Sigmoid colon (tissue), 7 donors: Measurements from ENCODE around the gene CPSF4. TPM values are rescaled to one million over a fixed set of nuclear protein-coding genes. Genes with fewer than 3 reads are reported as not detected.
A peak's percentile ranks its signal among the peaks of the same experiment; 100 is the strongest.

Experiments used
- DNase-seq: peaks from one replicate; pipeline ENCODE4 v3.0.0-alpha.2; 2019
- H3K27ac ChIP-seq, 4 donors: fragments of 200-600 bp; sonication (generic); one replicate each; pipeline ENCODE4 v1.5.1; 2016 to 2019; ENCODE audit warnings: mild to moderate bottlenecking in 1 of 4
- H3K27me3 ChIP-seq, 3 donors: fragments of 200-600 bp; sonication (generic); one replicate each; pipeline ENCODE4 v1.5.1; 2019; ENCODE audit warnings: mild to moderate bottlenecking in 1 of 3
- H3K36me3 ChIP-seq, 4 donors: fragments of 200-600 bp; sonication (generic); one replicate each; pipeline ENCODE4 v1.5.1; 2016 to 2019
- H3K4me1 ChIP-seq, 4 donors: fragments of 200-600 bp; sonication (generic); one replicate each; pipeline ENCODE4 v1.5.1; 2017 to 2019
- H3K4me3 ChIP-seq, 4 donors: fragments of 200-600 bp; sonication (generic); one replicate each; pipeline ENCODE4 v1.5.1; 2017 to 2019; ENCODE audit warnings: mild to moderate bottlenecking in 2 of 4, moderate library complexity in 1 of 4
- H3K9me3 ChIP-seq, 4 donors: fragments of 200-600 bp in 3 of 4; sonication (generic) in 3 of 4; one replicate each; pipeline versions ENCODE4 v1.5.1 to v1.6.1; 2013 to 2019
- EP300 ChIP-seq, 4 donors: sonication (generic); formaldehyde crosslinking; IDR thresholded peaks; one replicate each; pipeline ENCODE4 v1.6.1; 2017; ENCODE audit warnings: antibody characterized with exemption in 4 of 4
- POLR2A ChIP-seq, 2 donors: fragments of 450-650 bp; IDR thresholded peaks; one replicate each; pipeline ENCODE4 v1.6.1; 2016; ENCODE audit warnings: antibody characterized with exemption in 2 of 2, mild to moderate bottlenecking in 2 of 2, moderate library complexity in 2 of 2
- POLR2AphosphoS5 ChIP-seq, 4 donors: sonication (generic); formaldehyde crosslinking; IDR thresholded peaks; one replicate each; pipeline ENCODE4 v1.6.1; 2017; ENCODE audit warnings: antibody characterized with exemption in 4 of 4
- WGBS, 2 donors: extraction: QIAGEN DNeasy Blood & Tissue Kit; methylation state at CpG; one replicate each; pipeline ENCODE4 v1.1.7; 2013; 5-methylcytosine and 5-hydroxymethylcytosine counted together
- intact Hi-C: fragments of 100-400 bp; cut with DNase I; formaldehyde crosslinking; loops from one replicate; pipeline ENCODE4 v1.15.1; 2023
- polyA plus RNA-seq, 3 donors: library from polyadenylated mRNA; stranded (reverse); fragments of 200-250 nt; gene quantifications; one replicate each; pipeline ENCODE4 v1.2.3, GENCODE V29; 2013
- total RNA-seq, 4 donors: library from RNA; depleted of rRNA; stranded (reverse); fragments of >200 nt; gene quantifications; one replicate each; pipeline ENCODE4 v1.1.0, GENCODE V29; 2016
- TF ChIP-seq, protein P1 (sequence below), 4 experiments: fragments of 450-650 bp in 3 of 4; fragments of 200-600 bp in 1 of 4; IDR thresholded peaks; one replicate each; pipeline ENCODE4 v1.5.1; 2016 to 2019; ENCODE audit warnings: antibody characterized with exemption in 4 of 4, mild to moderate bottlenecking in 3 of 4, moderate library complexity in 2 of 4
- donor health status: healthy with polysubstance abuse.
- donor health status: Bipolar disorder and iron deficiency.
- donor health status: healthy.

The CPSF4 gene
- total and polyA plus RNA-seq, 7 donors, result 12.7 to 32.3 (median 28.0) TPM

- intact Hi-C loops, result no loop called here
- no peak overlapping the region for H3K4me3 ChIP-seq
- H3K4me1 ChIP-seq, result peaks cover 0 to 43% (median 21%) of the 10 kb centered on the region in 4 donors
- H3K36me3 ChIP-seq, result peaks cover 5 to 68% (median 36%) of the 10 kb centered on the region in 4 donors
- WGBS, 2 donors, result 90 to 92% methylated on average over 8 of the region's 8 CpGs
- H3K27me3 ChIP-seq, result no peaks in the 10 kb centered on the region
- TF ChIP-seq EP300 (IDR thresholded peaks at IDR 0.05), result no peak
- no peak for TF ChIP-seq POLR2A (IDR thresholded peaks at IDR 0.05)
- TF ChIP-seq, protein P1, sequence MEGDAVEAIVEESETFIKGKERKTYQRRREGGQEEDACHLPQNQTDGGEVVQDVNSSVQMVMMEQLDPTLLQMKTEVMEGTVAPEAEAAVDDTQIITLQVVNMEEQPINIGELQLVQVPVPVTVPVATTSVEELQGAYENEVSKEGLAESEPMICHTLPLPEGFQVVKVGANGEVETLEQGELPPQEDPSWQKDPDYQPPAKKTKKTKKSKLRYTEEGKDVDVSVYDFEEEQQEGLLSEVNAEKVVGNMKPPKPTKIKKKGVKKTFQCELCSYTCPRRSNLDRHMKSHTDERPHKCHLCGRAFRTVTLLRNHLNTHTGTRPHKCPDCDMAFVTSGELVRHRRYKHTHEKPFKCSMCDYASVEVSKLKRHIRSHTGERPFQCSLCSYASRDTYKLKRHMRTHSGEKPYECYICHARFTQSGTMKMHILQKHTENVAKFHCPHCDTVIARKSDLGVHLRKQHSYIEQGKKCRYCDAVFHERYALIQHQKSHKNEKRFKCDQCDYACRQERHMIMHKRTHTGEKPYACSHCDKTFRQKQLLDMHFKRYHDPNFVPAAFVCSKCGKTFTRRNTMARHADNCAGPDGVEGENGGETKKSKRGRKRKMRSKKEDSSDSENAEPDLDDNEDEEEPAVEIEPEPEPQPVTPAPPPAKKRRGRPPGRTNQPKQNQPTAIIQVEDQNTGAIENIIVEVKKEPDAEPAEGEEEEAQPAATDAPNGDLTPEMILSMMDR (IDR thresholded peaks at IDR 0.05), result no peak
- TF ChIP-seq POLR2AphosphoS5 (IDR thresholded peaks at IDR 0.05), result no peak
- no peak for DNase-seq
- no peak overlapping the region for H3K27ac ChIP-seq
- H3K9me3 ChIP-seq, result no peaks in the 10 kb centered on the region
These were observed 20.3 kb downstream of the CPSF4 start for GRCh38 chr7:99459087-99459486.

DNA sequence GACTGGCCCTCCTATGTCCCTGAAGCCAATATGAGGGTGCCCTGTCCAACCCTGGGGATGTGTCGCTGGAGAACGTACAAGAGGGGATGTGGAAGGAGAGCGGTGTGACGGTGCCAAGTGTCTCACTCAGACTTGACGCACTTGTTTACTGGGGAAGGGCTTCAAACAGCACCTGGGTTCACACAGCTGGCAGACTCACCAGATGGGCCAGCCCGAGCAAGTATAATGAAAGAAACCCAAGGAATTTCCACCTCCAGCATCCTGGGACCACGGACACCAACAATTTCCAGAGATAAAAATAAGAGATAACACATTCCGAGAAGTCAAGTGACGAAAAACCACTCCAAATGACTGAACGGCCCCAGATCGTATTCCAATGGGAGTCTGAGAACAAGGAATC lies 21.9 kb downstream of the CPSF4 start:
- Histone ChIP-seq H3K4me3 (no peak overlapping the region), H3K36me3 (peaks cover 5 to 52% (median 29%) of the 10 kb centered on the region in 4 donors), H3K4me1 (peaks cover 0 to 58% (median 36%) of the 10 kb centered on the region in 4 donors), H3K9me3 (no peaks in the 10 kb centered on the region), H3K27me3 (no peaks in the 10 kb centered on the region), H3K27ac (no peak overlapping the region)
- TF ChIP-seq POLR2AphosphoS5 (IDR thresholded peaks at IDR 0.05), result no peak
- TF ChIP-seq EP300 (IDR thresholded peaks at IDR 0.05), result no peak
- TF ChIP-seq, protein P1 (IDR thresholded peaks at IDR 0.05), result no peak
- no peak for TF ChIP-seq POLR2A (IDR thresholded peaks at IDR 0.05)
- intact Hi-C loops, result no loop called here
- WGBS, 2 donors, result 89 to 91% methylated on average over 11 of the region's 11 CpGs
- DNase-seq, result no peak

GRCh38 chr7:99461221-99461620 lies 22.5 kb downstream of the CPSF4 start:
- H3K36me3 ChIP-seq, result peaks cover 5 to 47% (median 27%) of the 10 kb centered on the region in 4 donors
- TF ChIP-seq POLR2AphosphoS5 (IDR thresholded peaks at IDR 0.05) (no peak), POLR2A (IDR thresholded peaks at IDR 0.05) (no peak), EP300 (IDR thresholded peaks at IDR 0.05) (no peak)
- TF ChIP-seq, protein P1 (IDR thresholded peaks at IDR 0.05), result no peak

DNA sequence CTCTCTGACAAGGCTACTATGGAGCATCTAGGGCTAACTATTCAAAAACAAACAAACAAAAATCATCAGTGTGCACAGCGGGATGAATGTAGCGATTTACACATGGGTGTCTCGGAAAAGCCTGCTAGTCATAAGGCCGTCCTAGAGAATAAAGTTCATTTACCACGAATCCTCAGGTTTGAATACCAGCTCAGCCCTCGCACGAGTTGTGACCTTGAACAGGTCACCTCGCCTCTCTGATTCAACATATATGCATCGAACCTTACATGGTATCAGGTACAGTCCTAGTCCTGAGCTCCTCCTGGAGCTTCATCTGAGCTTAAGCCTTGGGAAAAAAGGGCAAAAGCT lies 26.7 kb downstream of the CPSF4 start:
- Histone ChIP-seq H3K36me3 (peaks cover 0 to 9% (median 0%) of the 10 kb centered on the region in 4 donors), H3K9me3 (no peaks in the 10 kb centered on the region), H3K4me3 (peak overlapping the region; percentile 66 to 95 (median 83)), H3K27ac (peak overlapping the region; percentile 83 to 92 (median 90)), H3K4me1 (peaks cover 0 to 53% (median 40%) of the 10 kb centered on the region in 4 donors), H3K27me3 (no peaks in the 10 kb centered on the region)
- TF ChIP-seq POLR2AphosphoS5 (IDR thresholded peaks at IDR 0.05), result no peak
- TF ChIP-seq POLR2A (IDR thresholded peaks at IDR 0.05), result no peak
- TF ChIP-seq EP300 (IDR thresholded peaks at IDR 0.05), result no peak
- TF ChIP-seq, protein P1 (IDR thresholded peaks at IDR 0.05), result no peak
- DNase-seq, result no peak
- intact Hi-C loops, result no loop called here
- 1 to 5% methylated on average over 9 of the region's 9 CpGs for whole genome bisulfite sequencing, 2 donors

More at GRCh38 chr7:99461221-99461620, 22.5 kb downstream of the CPSF4 start:
- Histone ChIP-seq H3K9me3 (no peaks in the 10 kb centered on the region), H3K27me3 (no peaks in the 10 kb centered on the region), H3K4me1 (peaks cover 0 to 60% (median 37%) of the 10 kb centered on the region in 4 donors), H3K27ac (no peak overlapping the region), H3K4me3 (no peak overlapping the region)
- WGBS, 2 donors, result 92 to 93% methylated on average over 2 of the region's 2 CpGs
- intact Hi-C loops, result no loop called here
- no peak for DNase-seq
